IMR-90 (cell line): ENCODE data around the gene THAP6. TPM values are rescaled to one million over a fixed set of nuclear protein-coding genes. Genes with fewer than 3 reads are reported as not detected.

Source experiments
- ATAC-seq: fragments of 200-7000 bp; cut with Tn5 transposase; 2 replicates; pipeline ENCODE4 v1.9.1; 2020; ENCODE audit warnings: low read depth, mild to moderate bottlenecking, moderate library complexity
- BruUV-seq: library from RNA; stranded (reverse); fragments of 400-500 nt; replicated peaks from 2 replicates; lab custom pipeline; 2021; lab: Mats Ljungman, UMichigan
- CTCF ChIA-PET: fragments of 300-600 bp; formaldehyde crosslinking; extraction: SDS; loops from one replicate; lab custom pipeline; 2021; ENCODE audit warnings: antibody characterized with exemption; lab: Yijun Ruan, JAX
- POLR2A ChIA-PET: fragments of 300-600 bp; sonication (Branson Sonifier 250); formaldehyde crosslinking; loops from one replicate; lab custom pipeline; 2022; ENCODE audit warnings: antibody characterized with exemption; ENCODE audit not compliant: unreplicated experiment; lab: Charles Lee
- DNase-seq: peaks from one replicate; pipeline ENCODE4 v3.0.0; 2013
- H2AFZ ChIP-seq: replicated peaks from 2 replicates; pipeline ENCODE3; 2013; ENCODE audit warnings: low read length, mild to moderate bottlenecking; ENCODE audit not compliant: poor library complexity
- H2AK5ac ChIP-seq: 2 replicates; pipeline ENCODE4 v1.6.1; 2013; ENCODE audit warnings: low read depth, low read length, inconsistent platforms
- H2AK9ac ChIP-seq: replicated peaks from 2 replicates; pipeline ENCODE3; 2013; ENCODE audit warnings: mild to moderate bottlenecking, low read depth, low read length, moderate library complexity; ENCODE audit not compliant: poor library complexity
- H2BK120ac ChIP-seq: 2 replicates; pipeline ENCODE4 v1.6.1; 2013; ENCODE audit warnings: low read depth, low read length, inconsistent platforms
- H2BK15ac ChIP-seq: 3 replicates; pipeline ENCODE4 v1.6.1; 2013; ENCODE audit warnings: low read depth, low read length, inconsistent platforms
- H2BK20ac ChIP-seq: 2 replicates; pipeline ENCODE4 v1.6.1; 2013; ENCODE audit warnings: low read depth, mild to moderate bottlenecking, inconsistent platforms, low read length, moderate library complexity
- H2BK5ac ChIP-seq: 2 replicates; pipeline ENCODE4 v1.6.1; 2013; ENCODE audit warnings: mild to moderate bottlenecking, low read depth, low read length, inconsistent platforms; ENCODE audit not compliant: poor library complexity, severe bottlenecking
- H3K14ac ChIP-seq: replicated peaks from 2 replicates; pipeline ENCODE4 v1.6.1; 2013; ENCODE audit warnings: low read depth, low read length, inconsistent platforms
- H3K18ac ChIP-seq: 2 replicates; pipeline ENCODE4 v1.6.1; 2013; ENCODE audit warnings: low read depth, low read length, control low read depth
- H3K23ac ChIP-seq: 2 replicates; pipeline ENCODE4 v1.6.1; 2013; ENCODE audit warnings: low read depth, low read length, inconsistent platforms
- H3K27ac ChIP-seq: 2 replicates; pipeline ENCODE4 v1.5.1; 2013; ENCODE audit warnings: mild to moderate bottlenecking, control low read depth, low read length; ENCODE audit not compliant: insufficient read depth
- H3K27me3 ChIP-seq: 2 replicates; pipeline ENCODE4 v1.6.1; 2013; ENCODE audit warnings: low read length; ENCODE audit not compliant: control insufficient read depth, insufficient read depth
- H3K36me3 ChIP-seq: 2 replicates; pipeline ENCODE4 v1.6.1; 2013; ENCODE audit warnings: low read length, mixed read lengths; ENCODE audit not compliant: control insufficient read depth, insufficient read depth
- H3K4ac ChIP-seq: 2 replicates; pipeline ENCODE4 v1.6.1; 2013; ENCODE audit warnings: low read depth, low read length, inconsistent platforms
- H3K4me1 ChIP-seq: 2 replicates; pipeline ENCODE4 v1.6.1; 2013; ENCODE audit warnings: low read length, mixed read lengths; ENCODE audit not compliant: control insufficient read depth, insufficient read depth
- H3K4me2 ChIP-seq: 2 replicates; pipeline ENCODE4 v1.6.1; 2013; ENCODE audit warnings: low read depth, mild to moderate bottlenecking, control low read depth, low read length, moderate library complexity
- H3K4me3 ChIP-seq: 2 replicates; pipeline ENCODE4 v1.5.1; 2013; ENCODE audit warnings: low read depth, mild to moderate bottlenecking, control low read depth, low read length, moderate library complexity; ENCODE audit not compliant: insufficient read depth
- H3K56ac ChIP-seq: 2 replicates; pipeline ENCODE4 v1.6.1; 2013; ENCODE audit warnings: low read length, inconsistent platforms; ENCODE audit not compliant: insufficient read depth; ENCODE audit errors: extremely low read depth
- H3K79me1 ChIP-seq, 2 experiments: 2 replicates each; pipeline ENCODE4 v1.6.1; 2013; ENCODE audit warnings: low read length in 2 of 2, inconsistent platforms in 1 of 2, low read depth in 1 of 2
- H3K9ac ChIP-seq: 2 replicates; pipeline ENCODE4 v1.6.1; 2013; ENCODE audit warnings: low read depth, low read length, control low read depth
- H3K9me1 ChIP-seq: 2 replicates; pipeline ENCODE4 v1.6.1; 2013; ENCODE audit warnings: low read length, inconsistent platforms; ENCODE audit not compliant: insufficient read depth
- H3K9me3 ChIP-seq: 2 replicates; pipeline ENCODE4 v1.6.1; 2013; ENCODE audit warnings: low read length; ENCODE audit not compliant: control insufficient read depth, insufficient read depth
- H4K20me1 ChIP-seq: 2 replicates; pipeline ENCODE4 v1.6.1; 2013; ENCODE audit warnings: low read length, inconsistent platforms; ENCODE audit not compliant: insufficient read depth
- H4K5ac ChIP-seq: 2 replicates; pipeline ENCODE4 v1.6.1; 2013; ENCODE audit warnings: mild to moderate bottlenecking, low read depth, low read length, control low read depth
- H4K8ac ChIP-seq, 2 experiments: 2 replicates each; pipeline ENCODE4 v1.6.1; 2013; ENCODE audit warnings: low read depth in 2 of 2, low read length in 2 of 2, control low read depth in 1 of 2, inconsistent platforms in 1 of 2
- H4K91ac ChIP-seq: 2 replicates; pipeline ENCODE4 v1.6.1; 2013; ENCODE audit warnings: low read depth, low read length, inconsistent platforms; ENCODE audit not compliant: insufficient read depth
- BHLHE40 ChIP-seq: fragments of 150-350 bp; IDR thresholded peaks from 2 replicates; pipeline ENCODE4 v1.6.1; 2016; ENCODE audit warnings: mild to moderate bottlenecking, low read depth, low read length
- CEBPB ChIP-seq: IDR thresholded peaks from 2 replicates; pipeline ENCODE4 v1.6.1; 2012; ENCODE audit warnings: low read depth, low read length, improper control_type of control experiment
- CHD1 ChIP-seq: IDR thresholded peaks from 2 replicates; pipeline ENCODE4 v1.6.1; 2012; ENCODE audit warnings: low read depth, low read length, improper control_type of control experiment
- FOS ChIP-seq: fragments of 150-350 bp; IDR thresholded peaks from 2 replicates; pipeline ENCODE4 v1.6.1; 2016; ENCODE audit warnings: low read depth, low read length
- MAFK ChIP-seq: IDR thresholded peaks from 2 replicates; pipeline ENCODE4 v1.6.1; 2012; ENCODE audit warnings: low read depth, low read length, improper control_type of control experiment
- MAZ ChIP-seq: IDR thresholded peaks from 2 replicates; pipeline ENCODE4 v1.6.1; 2012; ENCODE audit warnings: low read depth, mild to moderate bottlenecking, low read length, improper control_type of control experiment, moderate library complexity, borderline replicate concordance
- MXI1 ChIP-seq: IDR thresholded peaks from 2 replicates; pipeline ENCODE4 v1.6.1; 2012; ENCODE audit warnings: low read depth, mild to moderate bottlenecking, low read length, moderate library complexity, borderline replicate concordance
- NFE2L2 ChIP-seq: fragments of 150-350 bp; IDR thresholded peaks from 2 replicates; pipeline ENCODE4 v1.6.1; 2016; ENCODE audit warnings: low read depth, mild to moderate bottlenecking, low read length
- POLR2A ChIP-seq: IDR thresholded peaks from 2 replicates; pipeline ENCODE4 v1.6.1; 2012; ENCODE audit warnings: mild to moderate bottlenecking, low read depth, low read length
- RCOR1 ChIP-seq: IDR thresholded peaks from 2 replicates; pipeline ENCODE4 v1.6.1; 2012; ENCODE audit warnings: mild to moderate bottlenecking, low read length, improper control_type of control experiment; ENCODE audit not compliant: insufficient replicate concordance
- SMC3 ChIP-seq: fragments of 150-350 bp; IDR thresholded peaks from 2 replicates; pipeline ENCODE4 v1.6.1; 2016; ENCODE audit warnings: low read depth, mild to moderate bottlenecking, antibody characterized with exemption, low read length, moderate library complexity
- WGBS, 2 experiments: methylation state at CpG; one replicate each; pipeline versions ENCODE4 v1.1.5 to v1.1.7; 2013; ENCODE audit warnings: missing lambda C conversion rate in 2 of 2; ENCODE audit not compliant: insufficient read length in 1 of 2; ENCODE audit errors: extremely low coverage in 2 of 2; 5-methylcytosine and 5-hydroxymethylcytosine counted together
- dilution Hi-C: fragments of 300-500 bp; cut with HindIII; formaldehyde crosslinking; loops from one replicate; pipeline ENCODE4 v1.14.3; 2018; ENCODE audit warnings: low sequenced_read_pairs; ENCODE audit not compliant: unreplicated experiment
- in situ Hi-C: fragments of 300-500 bp; cut with MboI; formaldehyde crosslinking; loops from 3 replicates; pipeline ENCODE4 v1.14.3; 2019; ENCODE audit warnings: low sequenced_read_pairs, inconsistent platforms, mixed read lengths
- intact Hi-C: fragments of 100-400 bp; cut with micrococcal nuclease; formaldehyde crosslinking; loops from 2 replicates; pipeline ENCODE4 v1.10.0; 2022
- polyA plus RNA-seq, 3 experiments: library from polyadenylated mRNA; depleted of rRNA; stranded (reverse); fragments of >200 nt; gene quantifications; 2 replicates each; pipeline ENCODE4 v1.2.3, GENCODE V29; 2012; ENCODE audit warnings: low replicate concordance in 1 of 3
- total RNA-seq: library from RNA; depleted of rRNA; stranded (reverse); fragments of >200 nt; gene quantifications from 2 replicates; pipeline ENCODE4 v1.2.3, GENCODE V29; 2012
- TF ChIP-seq, protein P1 (sequence below): fragments of 150-350 bp; IDR thresholded peaks from 2 replicates; pipeline ENCODE4 v1.6.1; 2016; ENCODE audit warnings: low read depth, mild to moderate bottlenecking, low read length, moderate library complexity, borderline replicate concordance
- TF ChIP-seq, protein P2 (sequence below): conservative IDR thresholded peaks from 2 replicates; pipeline ENCODE4 v1.5.1; 2012; ENCODE audit warnings: mild to moderate bottlenecking, low read depth, low read length, improper control_type of control experiment

The THAP6 gene
- total and polyA plus RNA-seq, 2 of the 4 experiments (the other 2 are of a cell fraction), result 6.3 to 7.0 TPM

DNA sequence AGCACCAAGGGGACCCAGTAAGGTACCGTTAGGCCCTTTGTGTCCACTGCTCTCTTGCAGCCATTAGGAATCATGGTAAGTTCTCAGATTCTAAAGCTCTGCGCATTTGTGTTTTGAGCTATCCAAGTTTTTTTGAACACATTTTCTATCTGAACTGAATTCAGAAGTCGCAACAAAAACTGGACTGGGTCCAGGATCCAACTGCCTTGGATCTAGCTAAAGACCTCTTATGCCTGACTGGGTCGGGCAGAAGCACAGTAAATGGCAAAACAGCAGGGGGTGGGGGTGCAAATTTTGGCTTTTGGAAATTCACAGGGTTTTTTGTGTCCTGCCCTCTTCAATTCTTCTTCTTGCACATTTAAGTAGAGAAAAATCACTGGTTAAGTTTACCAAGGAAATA, 30.1 kb upstream of the THAP6 start:
- no peak for TF ChIP-seq MAZ
- TF ChIP-seq SMC3, result no peak
- no peak for TF ChIP-seq FOS
- no peak for TF ChIP-seq POLR2A
- no peak for TF ChIP-seq BHLHE40
- TF ChIP-seq CHD1, result no peak
- TF ChIP-seq CEBPB, result no peak
- TF ChIP-seq NFE2L2, result no peak
- no peak for TF ChIP-seq MAFK
- no peak for TF ChIP-seq RCOR1
- TF ChIP-seq MXI1, result no peak
- TF ChIP-seq, protein P1, sequence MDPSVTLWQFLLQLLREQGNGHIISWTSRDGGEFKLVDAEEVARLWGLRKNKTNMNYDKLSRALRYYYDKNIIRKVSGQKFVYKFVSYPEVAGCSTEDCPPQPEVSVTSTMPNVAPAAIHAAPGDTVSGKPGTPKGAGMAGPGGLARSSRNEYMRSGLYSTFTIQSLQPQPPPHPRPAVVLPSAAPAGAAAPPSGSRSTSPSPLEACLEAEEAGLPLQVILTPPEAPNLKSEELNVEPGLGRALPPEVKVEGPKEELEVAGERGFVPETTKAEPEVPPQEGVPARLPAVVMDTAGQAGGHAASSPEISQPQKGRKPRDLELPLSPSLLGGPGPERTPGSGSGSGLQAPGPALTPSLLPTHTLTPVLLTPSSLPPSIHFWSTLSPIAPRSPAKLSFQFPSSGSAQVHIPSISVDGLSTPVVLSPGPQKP, result no peak
- TF ChIP-seq, protein P2, sequence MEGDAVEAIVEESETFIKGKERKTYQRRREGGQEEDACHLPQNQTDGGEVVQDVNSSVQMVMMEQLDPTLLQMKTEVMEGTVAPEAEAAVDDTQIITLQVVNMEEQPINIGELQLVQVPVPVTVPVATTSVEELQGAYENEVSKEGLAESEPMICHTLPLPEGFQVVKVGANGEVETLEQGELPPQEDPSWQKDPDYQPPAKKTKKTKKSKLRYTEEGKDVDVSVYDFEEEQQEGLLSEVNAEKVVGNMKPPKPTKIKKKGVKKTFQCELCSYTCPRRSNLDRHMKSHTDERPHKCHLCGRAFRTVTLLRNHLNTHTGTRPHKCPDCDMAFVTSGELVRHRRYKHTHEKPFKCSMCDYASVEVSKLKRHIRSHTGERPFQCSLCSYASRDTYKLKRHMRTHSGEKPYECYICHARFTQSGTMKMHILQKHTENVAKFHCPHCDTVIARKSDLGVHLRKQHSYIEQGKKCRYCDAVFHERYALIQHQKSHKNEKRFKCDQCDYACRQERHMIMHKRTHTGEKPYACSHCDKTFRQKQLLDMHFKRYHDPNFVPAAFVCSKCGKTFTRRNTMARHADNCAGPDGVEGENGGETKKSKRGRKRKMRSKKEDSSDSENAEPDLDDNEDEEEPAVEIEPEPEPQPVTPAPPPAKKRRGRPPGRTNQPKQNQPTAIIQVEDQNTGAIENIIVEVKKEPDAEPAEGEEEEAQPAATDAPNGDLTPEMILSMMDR, result no peak
- intact Hi-C loops, result no loop called here
- BruUV-seq, result no TSS peak

More for the DNA sequence above, 30.1 kb upstream of the THAP6 start:
- Histone ChIP-seq H3K18ac (no peak overlapping the region), H3K9me1 (no peaks in the 10 kb centered on the region), H3K14ac (no peak overlapping the region), H3K36me3 (peaks cover 14% of the 10 kb centered on the region), H3K4ac (no peak overlapping the region), H4K5ac (no peak overlapping the region), H3K56ac (no peak overlapping the region), H2BK120ac (no peak overlapping the region), H3K27me3 (no peaks in the 10 kb centered on the region), H3K4me1 (no peaks in the 10 kb centered on the region), H2BK20ac (no peak overlapping the region), H3K23ac (no peak overlapping the region), H3K4me2 (no peak overlapping the region), H4K8ac (no peak overlapping the region), H3K79me1 (peaks cover 0 to 3% of the 10 kb centered on the region in 2 experiments; a peak in 2 of 4 replicates), H3K9ac (no peak overlapping the region), H2AK5ac (no peak overlapping the region), H3K27ac (no peak overlapping the region), H2AFZ (no peak overlapping the region), H2BK5ac (no peak overlapping the region), H3K4me3 (no peak overlapping the region), H4K91ac (no peak overlapping the region), H2BK15ac (no peak overlapping the region), H3K9me3 (no peaks in the 10 kb centered on the region), H2AK9ac (no peak overlapping the region), H4K20me1 (no peaks in the 10 kb centered on the region)
- DNase-seq, result no peak
- CTCF ChIA-PET, result interaction anchor here (0.8 to 1.0 kb wide), 2 partner anchors 432 to 1164 kb away, joined by 3 read pairs; no protein-coding TSS in a partner anchor
- POLR2A ChIA-PET, result no interaction called here
- dilution Hi-C loops, result no loop called here
- ATAC-seq, result no peak
- in situ Hi-C loops, result loop anchor here (25.0 kb wide), 1 partner anchor 1147 kb away; no protein-coding TSS in a partner anchor
- WGBS, 2 experiments, result 100% methylated on average over 2 of the region's 4 CpGs; no CpG with 5 or more reads in 1 of the 2 experiments
